C4-2B (cell line): ENCODE data around the gene SUN1.

Experiments used
- H3K27ac ChIP-seq: fragments of 450-650 bp; 2 replicates; pipeline ENCODE4 v1.5.1; 2017
- CTCF ChIP-seq: fragments of 450-650 bp; conservative IDR thresholded peaks from 2 replicates; pipeline ENCODE4 v1.5.1; 2017; ENCODE audit warnings: mild to moderate bottlenecking
- ZFX ChIP-seq: fragments of 450-650 bp; IDR thresholded peaks from 2 replicates; pipeline ENCODE4 v1.6.1; 2017

SUN1 gene

DNA sequence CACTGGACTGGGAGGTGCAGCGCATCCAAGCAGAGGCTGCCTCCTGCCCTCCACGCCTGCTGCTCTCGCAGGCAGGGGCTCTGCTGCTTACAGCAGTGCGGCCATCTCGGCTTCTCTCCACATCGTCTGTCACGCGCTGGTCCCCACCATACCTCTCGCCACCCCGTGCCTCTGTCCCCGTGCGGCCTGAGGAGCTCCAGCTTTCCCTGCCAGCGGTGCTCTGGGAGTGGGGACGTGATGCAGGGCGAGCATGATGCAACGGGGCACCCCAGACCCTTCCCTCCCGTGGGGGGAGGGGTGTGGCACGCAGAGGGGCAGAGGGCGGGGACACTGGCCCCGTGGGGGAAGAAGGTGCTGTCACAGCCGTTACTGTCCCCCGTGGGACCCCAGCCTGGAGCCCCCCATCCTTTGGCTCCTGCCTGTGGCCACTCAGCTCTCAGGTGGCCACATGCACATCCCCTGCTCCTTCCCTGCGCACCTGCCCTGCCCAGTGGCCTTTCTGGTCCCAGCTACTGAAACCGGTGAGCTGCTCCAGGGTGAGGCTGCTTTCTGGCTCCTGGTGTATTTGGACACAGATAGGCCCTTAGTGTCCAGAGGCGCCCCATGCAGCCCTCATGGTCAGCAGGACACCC is 53.1 kb downstream of the SUN1 start:
- TF ChIP-seq ZFX (no peak), CTCF (no peak)
- peak overlapping the region; percentile 86 for H3K27ac ChIP-seq

DNA sequence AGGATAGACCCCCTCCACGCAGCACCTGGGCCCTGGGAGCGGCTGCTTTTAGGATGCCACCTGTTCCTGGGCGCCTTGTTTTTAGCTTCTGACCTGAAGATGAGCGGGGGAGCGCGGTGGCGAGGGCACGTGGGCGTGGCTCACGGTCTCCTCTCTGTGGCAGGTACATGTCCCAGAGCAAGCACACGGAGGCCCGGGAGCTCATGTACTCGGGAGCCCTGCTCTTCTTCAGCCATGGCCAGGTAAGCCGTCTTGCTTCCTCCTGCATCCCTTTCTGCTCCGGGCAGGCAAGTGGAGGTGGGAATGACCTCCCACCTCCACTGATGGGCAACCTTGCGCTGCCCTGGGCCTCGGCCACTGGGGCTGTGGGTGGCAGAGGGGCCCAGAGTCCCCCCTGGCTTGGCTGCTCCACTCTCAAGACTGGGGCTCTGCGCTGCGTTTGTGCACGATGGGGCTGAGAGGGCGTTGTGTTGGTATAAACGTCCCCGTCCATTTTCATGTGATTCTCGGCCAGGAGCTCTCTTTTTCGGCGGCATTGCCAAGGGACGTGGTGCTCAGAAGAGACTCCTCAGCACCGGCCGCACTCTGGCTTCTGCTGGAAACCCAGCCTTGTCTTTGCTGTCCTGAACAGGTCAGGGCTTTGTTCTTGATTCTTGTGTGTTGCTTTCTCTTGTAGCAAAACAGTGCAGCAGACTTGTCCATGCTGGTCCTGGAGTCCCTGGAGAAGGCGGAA is 53.8 kb downstream of the SUN1 start:
- H3K27ac ChIP-seq = peak overlapping the region; percentile 86
- TF ChIP-seq ZFX = no peak
- TF ChIP-seq CTCF = no peak

- TF ChIP-seq CTCF (no peak), ZFX (no peak)
- peak overlapping the region; percentile 86; the same call in 1 of the 2 replicates for H3K27ac ChIP-seq
Measured at GRCh38 chr7:886626-887487, 54.6 kb downstream of the SUN1 start.

GRCh38 chr7:887488-887820 is 55.2 kb downstream of the SUN1 start:
- TF ChIP-seq ZFX (no peak), CTCF (no peak)
- peak overlapping the region; percentile 32 for H3K27ac ChIP-seq

- TF ChIP-seq CTCF = no peak
- H3K27ac ChIP-seq = peak overlapping the region; percentile 32
Measured at GRCh38 chr7:888081-889024, 56.1 kb downstream of the SUN1 start.

GRCh38 chr7:889025-889390 is 56.7 kb downstream of the SUN1 start:
- TF ChIP-seq CTCF = no peak
- TF ChIP-seq ZFX = no peak
- peak overlapping the region; percentile 32 for H3K27ac ChIP-seq
